Measurements from ENCODE around the gene CDHR2.

The CDHR2 gene

DNA sequence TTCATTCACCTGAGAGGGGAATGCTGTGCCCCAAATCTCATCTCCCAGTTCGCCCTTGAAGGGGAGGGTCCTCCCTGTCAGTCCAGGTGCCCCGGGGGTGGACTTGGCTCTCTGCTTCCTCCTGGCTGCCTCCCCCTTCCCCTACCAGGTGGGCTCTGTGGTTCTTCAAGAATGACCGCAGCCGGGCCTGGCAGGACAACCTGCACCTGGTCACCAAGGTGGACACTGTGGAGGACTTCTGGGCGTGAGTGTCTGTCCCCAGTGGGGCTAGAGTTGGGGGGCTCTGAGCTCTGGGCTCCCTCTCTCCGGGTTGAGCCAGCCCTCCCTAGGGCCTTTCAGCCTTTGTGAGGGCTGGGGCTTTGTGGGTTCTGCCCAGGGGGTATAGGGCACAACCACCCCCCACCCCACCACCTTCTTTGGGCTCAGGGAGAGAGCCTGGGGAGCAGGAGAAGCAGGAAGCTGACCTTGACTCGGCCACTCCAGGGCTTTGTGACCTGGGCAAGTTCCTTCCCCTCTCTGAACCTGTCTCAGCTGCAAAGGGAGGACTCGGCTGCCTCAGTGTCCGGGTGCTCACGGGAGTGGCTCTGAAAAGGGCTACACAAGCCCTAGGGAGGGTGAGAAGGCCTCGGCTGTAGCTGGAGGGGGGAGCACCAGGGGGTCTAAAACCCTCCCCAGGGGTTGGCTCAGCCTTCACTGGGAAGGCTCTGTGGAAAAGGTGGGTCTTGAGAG, 94.5 kb downstream of the CDHR2 start:
- Histone ChIP-seq H3K9me3 (no peaks in the 10 kb centered on the region), H3K4me1 (peaks cover 0 to 22% (median 16%) of the 10 kb centered on the region in 4 donors), H3K27ac (no peak overlapping the region), H3K4me3 (no peak overlapping the region), H3K27me3 (no peaks in the 10 kb centered on the region), H3K36me3 (no peaks in the 10 kb centered on the region)
- intact Hi-C loops (cut with DNase I; ENCODE audit: low total_unique reads) = loop anchor here (10.0 kb wide), 1 partner anchor 229 kb away; the partner anchor contains the start of gene CLTB
- TF ChIP-seq, protein P1, sequence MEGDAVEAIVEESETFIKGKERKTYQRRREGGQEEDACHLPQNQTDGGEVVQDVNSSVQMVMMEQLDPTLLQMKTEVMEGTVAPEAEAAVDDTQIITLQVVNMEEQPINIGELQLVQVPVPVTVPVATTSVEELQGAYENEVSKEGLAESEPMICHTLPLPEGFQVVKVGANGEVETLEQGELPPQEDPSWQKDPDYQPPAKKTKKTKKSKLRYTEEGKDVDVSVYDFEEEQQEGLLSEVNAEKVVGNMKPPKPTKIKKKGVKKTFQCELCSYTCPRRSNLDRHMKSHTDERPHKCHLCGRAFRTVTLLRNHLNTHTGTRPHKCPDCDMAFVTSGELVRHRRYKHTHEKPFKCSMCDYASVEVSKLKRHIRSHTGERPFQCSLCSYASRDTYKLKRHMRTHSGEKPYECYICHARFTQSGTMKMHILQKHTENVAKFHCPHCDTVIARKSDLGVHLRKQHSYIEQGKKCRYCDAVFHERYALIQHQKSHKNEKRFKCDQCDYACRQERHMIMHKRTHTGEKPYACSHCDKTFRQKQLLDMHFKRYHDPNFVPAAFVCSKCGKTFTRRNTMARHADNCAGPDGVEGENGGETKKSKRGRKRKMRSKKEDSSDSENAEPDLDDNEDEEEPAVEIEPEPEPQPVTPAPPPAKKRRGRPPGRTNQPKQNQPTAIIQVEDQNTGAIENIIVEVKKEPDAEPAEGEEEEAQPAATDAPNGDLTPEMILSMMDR (IDR thresholded peaks at IDR 0.05) = no peak
- no peak for DNase-seq

DNA sequence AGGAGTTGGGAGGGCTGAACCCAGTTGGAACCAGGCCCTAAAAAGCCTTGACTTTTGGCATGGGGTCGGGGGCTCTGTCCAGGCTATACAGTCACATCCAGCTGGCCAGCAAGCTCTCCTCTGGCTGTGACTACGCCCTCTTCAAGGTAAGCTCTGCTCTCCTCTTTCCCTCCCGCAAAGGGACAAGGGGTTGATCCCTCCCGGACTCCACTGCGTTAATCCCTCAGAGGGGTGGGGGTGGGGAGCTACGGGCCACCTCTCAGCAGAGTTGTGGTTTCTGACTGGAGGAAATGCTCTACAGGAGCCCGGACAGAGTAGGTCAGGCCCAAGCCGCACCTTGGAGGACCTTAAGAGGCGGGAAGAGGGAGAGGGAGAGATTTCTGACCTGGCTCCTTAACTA, 95.2 kb downstream of the CDHR2 start:
- TF ChIP-seq, protein P1 (IDR thresholded peaks at IDR 0.05) = no peak
- Histone ChIP-seq H3K4me3 (no peak overlapping the region), H3K27ac (no peak overlapping the region), H3K36me3 (no peaks in the 10 kb centered on the region), H3K27me3 (no peaks in the 10 kb centered on the region), H3K4me1 (peaks cover 0 to 27% (median 18%) of the 10 kb centered on the region in 4 donors), H3K9me3 (no peaks in the 10 kb centered on the region)
- no peak for DNase-seq
- intact Hi-C loops (cut with DNase I; ENCODE audit: low total_unique reads) = loop anchor here (10.0 kb wide), 1 partner anchor 229 kb away; the partner anchor contains the start of gene CLTB

GRCh38 chr5:176644878-176645670, 95.9 kb downstream of the CDHR2 start:
- TF ChIP-seq, protein P1 (IDR thresholded peaks at IDR 0.05) = no peak
- no peak for DNase-seq
- H3K27ac ChIP-seq = no peak overlapping the region

More at GRCh38 chr5:176644878-176645670, 95.9 kb downstream of the CDHR2 start:
- intact Hi-C loops (cut with DNase I; ENCODE audit: low total_unique reads) = loop anchor here (5.0 to 10.0 kb wide), 2 partner anchors 108 to 230 kb away; partner anchors contain the start of genes CLTB and RNF44
- Histone ChIP-seq H3K27me3 (no peaks in the 10 kb centered on the region), H3K4me1 (peaks cover 0 to 26% (median 17%) of the 10 kb centered on the region in 4 donors), H3K36me3 (no peaks in the 10 kb centered on the region), H3K4me3 (no peak overlapping the region), H3K9me3 (no peaks in the 10 kb centered on the region)
